Measurements from ENCODE around the gene ACOT7.

DNA sequence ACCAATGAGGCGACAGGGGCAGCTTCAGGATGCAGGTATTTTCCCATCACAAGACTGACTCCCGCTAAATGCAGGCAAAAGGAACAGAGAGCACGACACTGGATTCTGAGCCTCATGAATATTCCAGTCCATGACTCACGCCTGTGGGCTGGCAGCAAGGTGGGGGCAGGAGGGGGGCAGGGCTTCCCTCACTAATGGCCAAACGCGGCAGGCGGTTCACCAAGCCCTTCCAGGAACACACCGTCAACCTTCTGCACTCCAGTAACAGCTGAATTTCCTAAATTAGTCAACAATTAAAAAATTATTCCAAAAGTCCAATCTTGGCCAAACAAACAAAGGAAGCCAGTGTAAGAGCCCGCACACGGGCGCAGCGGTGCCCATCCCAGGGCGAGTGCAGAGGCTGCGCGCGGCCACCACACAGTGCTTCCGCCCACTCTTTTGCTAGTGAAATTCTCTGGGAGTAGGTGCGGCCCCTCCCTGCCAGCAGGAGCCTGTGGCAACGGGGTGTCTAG, 120.1 kb downstream of the ACOT7 start:
- TF ChIP-seq, protein P1, sequence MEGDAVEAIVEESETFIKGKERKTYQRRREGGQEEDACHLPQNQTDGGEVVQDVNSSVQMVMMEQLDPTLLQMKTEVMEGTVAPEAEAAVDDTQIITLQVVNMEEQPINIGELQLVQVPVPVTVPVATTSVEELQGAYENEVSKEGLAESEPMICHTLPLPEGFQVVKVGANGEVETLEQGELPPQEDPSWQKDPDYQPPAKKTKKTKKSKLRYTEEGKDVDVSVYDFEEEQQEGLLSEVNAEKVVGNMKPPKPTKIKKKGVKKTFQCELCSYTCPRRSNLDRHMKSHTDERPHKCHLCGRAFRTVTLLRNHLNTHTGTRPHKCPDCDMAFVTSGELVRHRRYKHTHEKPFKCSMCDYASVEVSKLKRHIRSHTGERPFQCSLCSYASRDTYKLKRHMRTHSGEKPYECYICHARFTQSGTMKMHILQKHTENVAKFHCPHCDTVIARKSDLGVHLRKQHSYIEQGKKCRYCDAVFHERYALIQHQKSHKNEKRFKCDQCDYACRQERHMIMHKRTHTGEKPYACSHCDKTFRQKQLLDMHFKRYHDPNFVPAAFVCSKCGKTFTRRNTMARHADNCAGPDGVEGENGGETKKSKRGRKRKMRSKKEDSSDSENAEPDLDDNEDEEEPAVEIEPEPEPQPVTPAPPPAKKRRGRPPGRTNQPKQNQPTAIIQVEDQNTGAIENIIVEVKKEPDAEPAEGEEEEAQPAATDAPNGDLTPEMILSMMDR (IDR thresholded peaks at IDR 0.05): no peak
- TF ChIP-seq POLR2A (IDR thresholded peaks at IDR 0.05): no peak

All from prostate gland (tissue), 2 donors.